GM12892 (cell line): ENCODE results near the gene SHISA5.

Experiments
- POLR2A ChIP-seq: IDR thresholded peaks from 2 replicates; pipeline ENCODE4 v1.6.1; 2011; ENCODE audit warnings: low read depth, low read length, control low read depth
- POLR2AphosphoS5 ChIP-seq: IDR thresholded peaks from 2 replicates; pipeline ENCODE4 v1.6.1; 2011; ENCODE audit warnings: low read depth, low read length, control low read depth
- TAF1 ChIP-seq: IDR thresholded peaks from 2 replicates; pipeline ENCODE4 v1.6.1; 2011; ENCODE audit warnings: low read depth, mild to moderate bottlenecking, control low read depth, low read length, borderline replicate concordance

DNA sequence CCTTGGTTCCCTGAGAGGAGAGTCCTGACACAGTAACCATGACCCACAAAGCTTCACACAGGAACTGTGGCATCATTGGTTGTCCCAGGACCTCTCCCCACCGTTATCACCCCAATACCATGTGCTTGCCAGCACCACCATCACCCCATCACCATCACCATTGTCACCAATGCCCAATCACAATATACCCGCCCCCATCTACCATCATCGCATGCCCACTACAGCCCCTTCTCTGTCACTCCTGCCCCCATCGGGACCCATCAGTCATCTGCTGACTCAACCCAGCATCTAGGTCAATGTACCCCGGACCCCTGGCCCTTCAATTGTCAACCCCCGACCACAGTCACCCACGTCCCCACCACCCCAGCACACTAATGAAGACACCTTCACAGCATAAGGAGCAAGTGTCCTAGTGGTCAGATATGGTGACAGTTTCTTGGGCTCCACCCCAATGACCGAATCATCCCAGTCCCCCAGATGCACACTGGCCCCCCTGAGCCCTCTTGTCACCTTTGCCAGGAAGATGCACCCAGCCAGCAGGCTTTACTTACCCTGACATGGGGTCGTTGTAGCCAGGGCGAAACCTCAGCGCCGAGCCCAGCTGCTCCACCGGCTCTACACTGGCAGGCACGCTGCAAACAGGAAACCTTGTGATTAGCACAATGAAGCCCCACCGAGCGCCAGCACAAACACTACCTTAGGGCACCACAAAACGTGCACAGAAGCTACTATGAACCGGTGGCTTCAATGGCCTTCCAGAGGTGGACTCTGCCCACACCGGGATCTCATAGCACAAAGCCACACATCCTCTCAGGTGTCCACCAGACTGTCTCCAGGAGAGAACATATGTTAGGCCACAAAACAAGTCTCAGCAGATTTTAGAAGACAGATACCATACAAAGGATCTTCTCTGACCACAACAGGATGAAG, 25.1 kb downstream of the SHISA5 start:
- TF ChIP-seq POLR2A (no peak; the same call in 1 of the 2 replicates), POLR2AphosphoS5 (no peak), TAF1 (no peak)
